GM12874 (cell line): ENCODE measurements around the gene MYO1C.

ENCODE experiments used
- TF ChIP-seq, protein P1 (sequence below): IDR thresholded peaks from 2 replicates; pipeline ENCODE4 v1.5.1; 2011; ENCODE audit warnings: low read depth, mild to moderate bottlenecking, control low read depth, low read length, moderate library complexity; ENCODE audit not compliant: insufficient read depth

MYO1C gene

DNA sequence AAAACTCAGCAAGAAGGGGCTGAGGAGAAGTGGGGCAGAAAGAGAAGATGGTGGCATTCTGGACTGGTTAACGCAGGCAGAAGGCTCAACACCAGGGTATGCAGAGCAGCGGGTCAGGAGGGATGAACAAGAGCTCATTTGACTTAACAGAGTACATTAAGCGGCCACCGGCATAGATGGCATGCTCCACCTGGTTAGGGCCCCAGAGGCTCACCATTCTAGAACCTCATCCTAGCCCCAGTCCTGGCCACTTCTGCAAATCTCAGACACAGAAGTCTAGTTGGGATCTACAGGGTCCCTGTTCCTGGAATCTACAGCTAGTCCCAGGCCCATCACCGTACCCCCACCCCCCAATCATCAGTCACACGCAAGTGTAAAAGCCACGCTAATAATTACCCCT, 1.7 kb upstream of the MYO1C start:
- TF ChIP-seq, protein P1, sequence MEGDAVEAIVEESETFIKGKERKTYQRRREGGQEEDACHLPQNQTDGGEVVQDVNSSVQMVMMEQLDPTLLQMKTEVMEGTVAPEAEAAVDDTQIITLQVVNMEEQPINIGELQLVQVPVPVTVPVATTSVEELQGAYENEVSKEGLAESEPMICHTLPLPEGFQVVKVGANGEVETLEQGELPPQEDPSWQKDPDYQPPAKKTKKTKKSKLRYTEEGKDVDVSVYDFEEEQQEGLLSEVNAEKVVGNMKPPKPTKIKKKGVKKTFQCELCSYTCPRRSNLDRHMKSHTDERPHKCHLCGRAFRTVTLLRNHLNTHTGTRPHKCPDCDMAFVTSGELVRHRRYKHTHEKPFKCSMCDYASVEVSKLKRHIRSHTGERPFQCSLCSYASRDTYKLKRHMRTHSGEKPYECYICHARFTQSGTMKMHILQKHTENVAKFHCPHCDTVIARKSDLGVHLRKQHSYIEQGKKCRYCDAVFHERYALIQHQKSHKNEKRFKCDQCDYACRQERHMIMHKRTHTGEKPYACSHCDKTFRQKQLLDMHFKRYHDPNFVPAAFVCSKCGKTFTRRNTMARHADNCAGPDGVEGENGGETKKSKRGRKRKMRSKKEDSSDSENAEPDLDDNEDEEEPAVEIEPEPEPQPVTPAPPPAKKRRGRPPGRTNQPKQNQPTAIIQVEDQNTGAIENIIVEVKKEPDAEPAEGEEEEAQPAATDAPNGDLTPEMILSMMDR = no peak

DNA sequence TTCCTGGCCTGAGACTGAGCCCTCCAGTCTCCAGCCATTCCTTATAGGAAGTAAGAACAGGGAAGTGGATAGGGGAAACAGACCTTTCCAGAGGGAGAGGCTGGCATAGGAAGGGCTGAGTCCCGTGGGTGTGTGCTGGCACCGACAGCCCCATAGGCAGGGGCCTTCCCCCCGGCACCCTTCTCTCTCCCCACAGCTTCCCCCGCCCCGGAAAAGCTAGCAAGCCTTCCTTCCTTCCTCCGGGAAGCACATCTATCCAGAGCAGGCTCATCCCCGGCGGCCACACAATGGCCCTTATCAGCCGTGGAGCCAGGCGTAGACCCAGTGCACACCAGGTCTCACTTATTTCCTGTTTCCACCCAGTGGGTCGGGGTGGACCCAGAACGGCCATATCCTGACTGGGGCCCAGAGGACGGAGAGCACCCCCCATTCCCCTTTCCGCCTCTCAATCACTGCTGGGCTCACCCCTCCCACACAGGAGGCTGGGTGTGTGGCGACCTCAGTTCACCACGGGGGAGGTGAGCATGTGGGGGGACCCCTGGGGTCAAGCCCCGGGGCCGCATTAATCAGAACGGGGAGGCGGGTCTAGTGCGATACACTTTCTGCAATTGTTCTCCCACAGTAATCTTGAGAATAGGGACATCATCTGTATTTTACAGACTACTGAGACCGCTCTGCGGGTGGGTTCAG, 950 bp upstream of the MYO1C start:
- TF ChIP-seq, protein P1 = no peak

DNA sequence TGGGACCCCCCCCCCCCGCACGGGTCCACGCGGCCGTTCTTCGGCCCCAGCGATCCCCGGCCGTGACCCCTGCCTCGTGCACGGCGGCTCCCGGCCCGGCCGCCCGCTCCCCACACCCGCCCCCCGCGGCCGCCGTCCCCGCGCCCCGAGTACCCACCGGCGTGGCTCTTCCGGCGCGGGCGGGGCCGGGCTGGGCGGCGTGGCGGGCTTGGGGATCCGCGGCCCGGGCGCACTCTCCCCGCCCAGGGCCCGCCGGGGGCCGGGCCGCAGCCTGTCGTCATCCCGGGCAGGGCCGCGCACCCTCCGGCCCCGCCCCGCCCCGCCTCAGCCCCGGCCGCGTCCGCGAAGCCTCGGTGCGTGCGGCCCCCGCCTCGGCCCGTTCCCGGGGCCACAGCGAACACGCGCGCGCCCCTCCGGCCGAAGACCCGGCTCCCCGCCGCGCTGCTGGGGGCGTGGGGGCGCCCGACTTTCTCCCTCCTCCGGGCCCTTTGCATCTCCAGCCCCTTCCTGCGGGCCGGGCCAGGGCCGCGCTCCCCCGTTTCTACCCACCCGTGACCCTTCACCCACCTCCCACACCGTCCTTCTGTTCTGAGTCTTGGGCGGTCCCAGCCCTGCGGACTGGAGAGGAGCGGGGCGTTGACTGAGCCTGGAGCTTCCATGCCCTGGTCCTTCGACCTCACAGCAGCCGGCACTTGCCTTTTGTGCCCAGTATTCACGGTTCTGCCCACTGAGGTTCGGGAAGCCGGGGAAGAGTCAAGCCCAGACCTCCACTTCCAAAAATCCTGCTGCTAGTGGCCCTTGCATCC, 840 bp downstream of the MYO1C start:
- TF ChIP-seq, protein P1 = no peak

DNA sequence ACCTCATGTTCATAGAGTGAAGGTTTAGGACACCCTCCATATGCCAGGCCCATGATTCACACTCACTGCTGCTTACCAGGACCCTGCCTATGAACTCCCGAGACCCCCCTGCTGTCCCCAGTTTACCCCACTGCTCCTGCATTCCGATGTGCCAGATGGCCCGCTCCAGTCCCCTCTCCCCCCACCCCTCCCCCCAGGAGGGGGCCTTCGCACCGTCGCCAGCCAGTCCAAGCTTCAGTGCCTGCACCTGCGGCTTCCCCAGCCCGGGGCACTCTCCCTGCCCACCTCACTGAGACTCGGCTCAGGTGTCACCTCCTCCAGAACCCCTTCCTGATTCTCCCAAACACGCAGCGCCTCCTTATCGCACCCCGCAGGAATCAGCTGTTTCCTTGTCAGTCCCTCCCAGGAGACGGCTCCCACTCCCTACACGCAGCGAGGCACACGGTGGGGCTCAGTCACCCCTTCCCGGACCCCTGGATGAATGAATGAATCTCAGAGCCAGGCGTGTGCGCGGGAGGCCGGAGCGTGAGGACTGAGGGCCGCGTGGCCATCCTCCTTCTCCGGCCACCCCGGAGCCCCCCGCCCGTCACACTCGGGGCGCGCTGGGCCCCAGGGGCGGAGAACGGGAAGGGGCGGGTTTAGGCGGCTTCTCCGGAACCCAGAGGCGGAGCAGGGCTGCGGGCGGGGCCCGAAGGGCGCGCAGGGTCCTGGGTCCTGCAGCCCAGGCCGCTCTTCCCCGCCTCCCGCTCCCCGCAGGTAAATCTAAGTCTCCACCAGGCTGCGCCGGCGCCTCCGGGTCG, 1.6 kb downstream of the MYO1C start:
- TF ChIP-seq, protein P1 = no peak

DNA sequence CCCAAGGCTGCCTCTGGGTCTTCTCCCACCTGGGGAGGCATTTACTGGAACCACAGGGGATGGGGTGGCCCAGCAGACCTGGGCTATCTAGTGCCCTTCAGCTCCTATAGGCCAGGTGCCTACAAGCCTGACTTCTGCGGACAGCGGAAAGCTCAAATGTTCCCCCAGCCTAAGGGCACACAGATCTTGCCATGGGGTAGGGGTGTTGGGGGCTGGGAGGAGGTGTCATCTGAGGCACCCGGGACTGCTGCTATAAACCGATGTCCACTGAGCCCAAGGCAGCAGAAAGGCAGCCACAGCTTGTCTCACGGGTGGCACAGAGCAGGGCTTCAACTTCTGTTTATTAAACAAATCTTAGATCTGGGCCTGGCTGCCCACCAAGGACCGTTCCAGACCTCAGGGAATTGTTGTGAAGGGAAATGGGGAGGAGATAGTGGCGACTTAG, 3.6 kb downstream of the MYO1C start:
- TF ChIP-seq, protein P1 = no peak

DNA sequence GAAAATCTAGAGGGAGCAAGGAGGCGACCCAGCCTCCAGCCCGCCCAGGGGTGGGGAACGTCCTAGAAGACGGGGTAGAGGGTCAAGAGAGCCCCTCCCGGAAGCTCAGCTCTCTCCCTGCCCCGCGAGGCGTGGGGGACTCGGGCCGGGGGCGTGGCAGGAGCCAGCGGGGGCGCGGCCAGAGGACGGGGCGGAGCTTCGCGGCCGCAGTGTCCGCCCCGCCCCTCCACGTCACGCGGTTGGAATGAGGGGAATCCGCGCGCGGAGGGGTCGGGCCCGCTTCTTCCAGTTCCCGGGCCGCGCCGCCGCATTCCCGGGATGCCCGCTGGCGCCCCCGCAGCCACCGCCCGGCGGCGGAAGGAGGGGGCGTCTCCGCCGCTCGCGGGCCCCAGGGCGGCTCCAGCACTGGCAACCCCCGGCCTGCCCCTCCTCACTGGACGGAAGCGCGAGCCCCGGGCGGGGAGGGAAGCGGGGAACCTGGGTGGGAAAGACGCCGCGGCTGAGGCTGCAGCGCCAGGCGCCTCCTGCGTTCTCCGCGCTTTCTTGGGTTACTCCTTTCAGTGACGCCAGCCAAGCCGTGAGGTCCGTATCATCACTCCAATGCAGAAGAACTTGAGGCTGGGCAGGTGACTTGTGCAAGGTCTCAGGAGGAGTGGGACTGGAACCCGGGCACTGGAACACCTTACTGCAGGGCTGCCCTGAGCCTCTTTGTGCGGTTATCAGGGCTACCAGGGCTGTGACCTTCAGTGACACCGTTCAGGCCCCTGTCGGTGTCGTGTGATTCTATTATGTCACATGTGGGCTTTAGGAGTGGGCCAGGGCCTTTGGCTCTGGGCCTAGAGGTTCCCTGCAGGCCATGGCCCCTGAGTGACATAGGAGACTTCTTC, 4.3 kb downstream of the MYO1C start:
- TF ChIP-seq, protein P1 = no peak
